IMR-90 (cell line): ENCODE results near the gene SPDYE8. TPM values are rescaled to one million over a fixed set of nuclear protein-coding genes. Genes with fewer than 3 reads are reported as not detected.
"Not testable (repeated sequence)": the region's sequence is repeated elsewhere in the genome, so short reads cannot be mapped to it uniquely, and the experiment has no call there.

Experiments
- ATAC-seq: fragments of 200-7000 bp; cut with Tn5 transposase; 2 replicates; pipeline ENCODE4 v1.9.1; 2020; ENCODE audit warnings: low read depth, mild to moderate bottlenecking, moderate library complexity
- BruUV-seq: library from RNA; stranded (reverse); fragments of 400-500 nt; replicated peaks from 2 replicates; lab custom pipeline; 2021; lab: Mats Ljungman, UMichigan
- CTCF ChIA-PET: fragments of 300-600 bp; formaldehyde crosslinking; extraction: SDS; loops from one replicate; lab custom pipeline; 2021; ENCODE audit warnings: antibody characterized with exemption; lab: Yijun Ruan, JAX
- POLR2A ChIA-PET: fragments of 300-600 bp; sonication (Branson Sonifier 250); formaldehyde crosslinking; loops from one replicate; lab custom pipeline; 2022; ENCODE audit warnings: antibody characterized with exemption; ENCODE audit not compliant: unreplicated experiment; lab: Charles Lee
- DNase-seq: peaks from one replicate; pipeline ENCODE4 v3.0.0; 2013
- H2AFZ ChIP-seq: replicated peaks from 2 replicates; pipeline ENCODE3; 2013; ENCODE audit warnings: low read length, mild to moderate bottlenecking; ENCODE audit not compliant: poor library complexity
- H2AK5ac ChIP-seq: 2 replicates; pipeline ENCODE4 v1.6.1; 2013; ENCODE audit warnings: low read depth, low read length, inconsistent platforms
- H2AK9ac ChIP-seq: replicated peaks from 2 replicates; pipeline ENCODE3; 2013; ENCODE audit warnings: mild to moderate bottlenecking, low read depth, low read length, moderate library complexity; ENCODE audit not compliant: poor library complexity
- H2BK120ac ChIP-seq: 2 replicates; pipeline ENCODE4 v1.6.1; 2013; ENCODE audit warnings: low read depth, low read length, inconsistent platforms
- H2BK15ac ChIP-seq: 3 replicates; pipeline ENCODE4 v1.6.1; 2013; ENCODE audit warnings: low read depth, low read length, inconsistent platforms
- H2BK20ac ChIP-seq: 2 replicates; pipeline ENCODE4 v1.6.1; 2013; ENCODE audit warnings: low read depth, mild to moderate bottlenecking, inconsistent platforms, low read length, moderate library complexity
- H2BK5ac ChIP-seq: 2 replicates; pipeline ENCODE4 v1.6.1; 2013; ENCODE audit warnings: mild to moderate bottlenecking, low read depth, low read length, inconsistent platforms; ENCODE audit not compliant: poor library complexity, severe bottlenecking
- H3K14ac ChIP-seq: replicated peaks from 2 replicates; pipeline ENCODE4 v1.6.1; 2013; ENCODE audit warnings: low read depth, low read length, inconsistent platforms
- H3K18ac ChIP-seq: 2 replicates; pipeline ENCODE4 v1.6.1; 2013; ENCODE audit warnings: low read depth, low read length, control low read depth
- H3K23ac ChIP-seq: 2 replicates; pipeline ENCODE4 v1.6.1; 2013; ENCODE audit warnings: low read depth, low read length, inconsistent platforms
- H3K27ac ChIP-seq: 2 replicates; pipeline ENCODE4 v1.5.1; 2013; ENCODE audit warnings: mild to moderate bottlenecking, control low read depth, low read length; ENCODE audit not compliant: insufficient read depth
- H3K27me3 ChIP-seq: 2 replicates; pipeline ENCODE4 v1.6.1; 2013; ENCODE audit warnings: low read length; ENCODE audit not compliant: control insufficient read depth, insufficient read depth
- H3K36me3 ChIP-seq: 2 replicates; pipeline ENCODE4 v1.6.1; 2013; ENCODE audit warnings: low read length, mixed read lengths; ENCODE audit not compliant: control insufficient read depth, insufficient read depth
- H3K4ac ChIP-seq: 2 replicates; pipeline ENCODE4 v1.6.1; 2013; ENCODE audit warnings: low read depth, low read length, inconsistent platforms
- H3K4me1 ChIP-seq: 2 replicates; pipeline ENCODE4 v1.6.1; 2013; ENCODE audit warnings: low read length, mixed read lengths; ENCODE audit not compliant: control insufficient read depth, insufficient read depth
- H3K4me2 ChIP-seq: 2 replicates; pipeline ENCODE4 v1.6.1; 2013; ENCODE audit warnings: low read depth, mild to moderate bottlenecking, control low read depth, low read length, moderate library complexity
- H3K4me3 ChIP-seq: 2 replicates; pipeline ENCODE4 v1.5.1; 2013; ENCODE audit warnings: low read depth, mild to moderate bottlenecking, control low read depth, low read length, moderate library complexity; ENCODE audit not compliant: insufficient read depth
- H3K56ac ChIP-seq: 2 replicates; pipeline ENCODE4 v1.6.1; 2013; ENCODE audit warnings: low read length, inconsistent platforms; ENCODE audit not compliant: insufficient read depth; ENCODE audit errors: extremely low read depth
- H3K79me1 ChIP-seq, 2 experiments: 2 replicates each; pipeline ENCODE4 v1.6.1; 2013; ENCODE audit warnings: low read length in 2 of 2, inconsistent platforms in 1 of 2, low read depth in 1 of 2
- H3K9ac ChIP-seq: 2 replicates; pipeline ENCODE4 v1.6.1; 2013; ENCODE audit warnings: low read depth, low read length, control low read depth
- H3K9me1 ChIP-seq: 2 replicates; pipeline ENCODE4 v1.6.1; 2013; ENCODE audit warnings: low read length, inconsistent platforms; ENCODE audit not compliant: insufficient read depth
- H3K9me3 ChIP-seq: 2 replicates; pipeline ENCODE4 v1.6.1; 2013; ENCODE audit warnings: low read length; ENCODE audit not compliant: control insufficient read depth, insufficient read depth
- H4K20me1 ChIP-seq: 2 replicates; pipeline ENCODE4 v1.6.1; 2013; ENCODE audit warnings: low read length, inconsistent platforms; ENCODE audit not compliant: insufficient read depth
- H4K5ac ChIP-seq: 2 replicates; pipeline ENCODE4 v1.6.1; 2013; ENCODE audit warnings: mild to moderate bottlenecking, low read depth, low read length, control low read depth
- H4K8ac ChIP-seq, 2 experiments: 2 replicates each; pipeline ENCODE4 v1.6.1; 2013; ENCODE audit warnings: low read depth in 2 of 2, low read length in 2 of 2, control low read depth in 1 of 2, inconsistent platforms in 1 of 2
- H4K91ac ChIP-seq: 2 replicates; pipeline ENCODE4 v1.6.1; 2013; ENCODE audit warnings: low read depth, low read length, inconsistent platforms; ENCODE audit not compliant: insufficient read depth
- WGBS, 2 experiments: methylation state at CpG; one replicate each; pipeline versions ENCODE4 v1.1.5 to v1.1.7; 2013; ENCODE audit warnings: missing lambda C conversion rate in 2 of 2; ENCODE audit not compliant: insufficient read length in 1 of 2; ENCODE audit errors: extremely low coverage in 2 of 2; 5-methylcytosine and 5-hydroxymethylcytosine counted together
- dilution Hi-C: fragments of 300-500 bp; cut with HindIII; formaldehyde crosslinking; loops from one replicate; pipeline ENCODE4 v1.14.3; 2018; ENCODE audit warnings: low sequenced_read_pairs; ENCODE audit not compliant: unreplicated experiment
- in situ Hi-C: fragments of 300-500 bp; cut with MboI; formaldehyde crosslinking; loops from 3 replicates; pipeline ENCODE4 v1.14.3; 2019; ENCODE audit warnings: low sequenced_read_pairs, inconsistent platforms, mixed read lengths
- intact Hi-C: fragments of 100-400 bp; cut with micrococcal nuclease; formaldehyde crosslinking; loops from 2 replicates; pipeline ENCODE4 v1.10.0; 2022
- polyA plus RNA-seq, 3 experiments: library from polyadenylated mRNA; depleted of rRNA; stranded (reverse); fragments of >200 nt; gene quantifications; 2 replicates each; pipeline ENCODE4 v1.2.3, GENCODE V29; 2012; ENCODE audit warnings: low replicate concordance in 1 of 3
- total RNA-seq: library from RNA; depleted of rRNA; stranded (reverse); fragments of >200 nt; gene quantifications from 2 replicates; pipeline ENCODE4 v1.2.3, GENCODE V29; 2012

The SPDYE8 gene
- total and polyA plus RNA-seq, 2 of the 4 experiments (the other 2 are of a cell fraction) = not detected

DNA sequence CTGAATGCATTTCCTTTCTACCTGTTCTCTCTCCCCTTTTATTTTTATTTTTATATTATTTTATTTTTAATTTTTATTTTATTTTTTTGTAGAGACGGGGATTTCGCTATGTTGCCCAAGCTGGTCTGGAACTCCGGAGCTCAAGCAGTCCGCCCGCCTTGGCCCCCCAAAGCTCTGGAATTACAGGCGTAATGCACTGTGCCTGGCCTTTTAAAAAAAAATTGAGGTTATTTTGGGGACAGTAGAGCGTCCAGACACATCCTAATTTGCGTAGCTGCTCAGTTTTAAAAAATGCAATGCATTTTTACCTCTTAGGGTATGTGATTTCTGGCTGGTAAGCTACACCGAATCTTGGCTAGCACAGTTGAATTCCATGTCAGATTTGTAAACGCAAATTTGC, 23.1 kb downstream of the SPDYE8 start:
- H2BK5ac ChIP-seq = peak overlapping the region; percentile 33
- H3K36me3 ChIP-seq, DNase-seq, ATAC-seq, H3K79me1 ChIP-seq, dilution Hi-C loops, BruUV-seq, H4K20me1 ChIP-seq, H2AK9ac ChIP-seq, H2BK120ac ChIP-seq, CTCF ChIA-PET, H3K23ac ChIP-seq, H2BK20ac ChIP-seq, H4K5ac ChIP-seq, POLR2A ChIA-PET, H3K9me1 ChIP-seq, H3K4ac ChIP-seq, H3K27me3 ChIP-seq, H2AFZ ChIP-seq, H3K4me1 ChIP-seq, H3K9me3 ChIP-seq, H4K91ac ChIP-seq, H3K18ac ChIP-seq, in situ Hi-C loops, H2AK5ac ChIP-seq, H3K14ac ChIP-seq, H2BK15ac ChIP-seq, intact Hi-C loops: not testable (repeated sequence)
- peak overlapping the region in 1 of 2 experiments; percentile 33; a peak in 1 of 4 replicates for H4K8ac ChIP-seq
- H3K27ac ChIP-seq = peak overlapping the region; percentile 47; the same call in 1 of the 2 replicates
- H3K56ac ChIP-seq = 0 out of 2 replicates have a peak overlapping the region, but pooled peaks have one; percentile 28
- WGBS, 2 experiments = 18% methylated on average over 5 of the region's 10 CpGs; no CpG with 5 or more reads in 1 of the 2 experiments
- peak overlapping the region; percentile 69 for H3K9ac ChIP-seq
- peak overlapping the region; percentile 83 for H3K4me2 ChIP-seq
- peak overlapping the region; percentile 44 for H3K4me3 ChIP-seq
